ENCODE results near the gene IL10RB.

IL10RB gene

DNA sequence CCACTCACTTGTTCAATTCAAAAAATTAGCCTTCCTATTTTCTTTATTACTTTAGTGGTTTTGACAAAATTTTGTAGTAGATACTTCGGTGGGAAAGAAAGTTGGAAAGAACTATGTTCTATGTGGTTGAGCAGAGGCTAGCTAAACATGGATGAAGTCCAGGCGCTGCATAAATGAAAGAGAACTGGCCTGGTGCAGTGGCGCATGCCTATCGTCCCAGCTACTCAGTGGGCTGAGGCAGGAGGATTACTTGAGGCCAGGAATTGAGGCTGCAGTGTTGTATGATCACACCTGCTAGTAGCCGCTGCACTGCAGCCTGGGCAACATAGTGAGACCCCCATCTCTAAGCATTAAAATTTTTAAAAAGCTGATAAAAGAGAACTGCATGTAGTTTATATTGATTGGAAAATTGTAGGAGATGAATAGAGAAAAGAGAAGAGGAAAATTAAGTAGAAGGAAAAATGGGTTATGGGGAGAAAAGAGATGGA is 79.6 kb downstream of the IL10RB start:
- H3K4me1 Mint-ChIP-seq, result peaks cover 7% of the 10 kb centered on the region
- H3K9me3 Mint-ChIP-seq, result no peaks in the 10 kb centered on the region
- no peaks in the 10 kb centered on the region for H3K27me3 Mint-ChIP-seq
- no peak overlapping the region for H3K4me3 Mint-ChIP-seq
- peak overlapping the region; percentile 10 for H3K27ac Mint-ChIP-seq
- H3K36me3 Mint-ChIP-seq, result peaks cover 49% of the 10 kb centered on the region
- ATAC-seq, result no peak

Measured in stimulated activated memory B cell treated with anti-CD40 and anti-IgM and Interleukin-4, amounts not matched to agents 10 μg/mL and 1 μg/mL and 100 μg/mL, for 72 hours (primary cell).